OCI-M1 (cell line): Measurements from ENCODE around the gene DHX38.

ENCODE experiments used
- DNase-seq: peaks from one replicate; lab custom pipeline; 2025; lab: John Stamatoyannopoulos, UW

DHX38 gene

GRCh38 chr16:72083778-72084404 is 9.8 kb upstream of the DHX38 start:
- DNase-seq: no peak

- no peak for DNase-seq
These were observed 9.2 kb upstream of the DHX38 start for GRCh38 chr16:72084445-72084844.

GRCh38 chr16:72085002-72085401 is 8.6 kb upstream of the DHX38 start:
- no peak for DNase-seq

- no peak for DNase-seq
These were observed 2.4 kb upstream of the DHX38 start for GRCh38 chr16:72091217-72091616.

- peak; percentile 53 for DNase-seq
These were observed 707 bp upstream of the DHX38 start for GRCh38 chr16:72092832-72093447.

GRCh38 chr16:72094266-72094610 is 591 bp downstream of the DHX38 start:
- peak; percentile 61 for DNase-seq

- no peak for DNase-seq
These were observed 5.3 kb downstream of the DHX38 start for GRCh38 chr16:72098936-72099335.

GRCh38 chr16:72099377-72099818 is 5.8 kb downstream of the DHX38 start:
- DNase-seq: peak; percentile 77

- no peak for DNase-seq
These were observed 7.5 kb downstream of the DHX38 start for GRCh38 chr16:72101195-72101594.

- DNase-seq: no peak
These were observed 11.3 kb downstream of the DHX38 start for GRCh38 chr16:72104905-72105304.

- DNase-seq: no peak
These were observed 12.3 kb downstream of the DHX38 start for GRCh38 chr16:72105978-72106377.

GRCh38 chr16:72107371-72107770 is 13.7 kb downstream of the DHX38 start:
- no peak for DNase-seq

- no peak for DNase-seq
These were observed 14.9 kb downstream of the DHX38 start for GRCh38 chr16:72108353-72109102.

- no peak for DNase-seq
These were observed 15.7 kb downstream of the DHX38 start for GRCh38 chr16:72109300-72109699.

GRCh38 chr16:72109966-72110530 is 16.4 kb downstream of the DHX38 start:
- DNase-seq: no peak

GRCh38 chr16:72110662-72111615 is 17.3 kb downstream of the DHX38 start:
- DNase-seq: no peak

GRCh38 chr16:72111657-72112451 is 18.2 kb downstream of the DHX38 start:
- DNase-seq: no peak

GRCh38 chr16:72112452-72112792 is 18.8 kb downstream of the DHX38 start:
- no peak for DNase-seq

GRCh38 chr16:72112906-72113615 is 19.4 kb downstream of the DHX38 start:
- DNase-seq: no peak

GRCh38 chr16:72113616-72113945 is 19.9 kb downstream of the DHX38 start:
- DNase-seq: no peak

- DNase-seq: no peak
These were observed 26.4 kb downstream of the DHX38 start for GRCh38 chr16:72120026-72120425.
